Measurements from ENCODE around the gene ZNF425.
"Not testable (repeated sequence)": the region's sequence is repeated elsewhere in the genome, so short reads cannot be mapped to it uniquely, and the experiment has no call there.

The ZNF425 gene

GRCh38 chr7:149093228-149093627 lies 32.9 kb downstream of the ZNF425 start:
- no peaks in the 10 kb centered on the region for H3K9me2 ChIP-seq (replicated peaks; ENCODE audit: control insufficient read depth, low read length)
- H3K4me2 ChIP-seq (ENCODE audit: low read length), result no peak overlapping the region; the same call in 1 of the 2 replicates
- peaks cover 3% of the 10 kb centered on the region; the same call in 1 of the 2 replicates for H3K27me3 ChIP-seq (ENCODE audit: control insufficient read depth, low read length)
- H3K9me3 ChIP-seq (ENCODE audit: control insufficient read depth, insufficient read depth, low read length), result no peaks in the 10 kb centered on the region
- H3K4me3 ChIP-seq (ENCODE audit: low read length), result no peak overlapping the region
- H3K79me2 ChIP-seq (ENCODE audit: control insufficient read depth, low read length), result peaks cover 23% of the 10 kb centered on the region
- TF ChIP-seq EZH2phosphoT487 (IDR thresholded peaks at IDR 0.05; ENCODE audit: borderline replicate concordance, low read length) (no peak), CTCF (IDR thresholded peaks at IDR 0.05; ENCODE audit: low read depth, low read length, poor library complexity, severe bottlenecking) (no peak)
- H4K20me1 ChIP-seq (ENCODE audit: control insufficient read depth, insufficient read depth, low read depth, low read length), result no peaks in the 10 kb centered on the region
- H3K36me3 ChIP-seq (ENCODE audit: control insufficient read depth, low read length), result peaks cover 5% of the 10 kb centered on the region
- peaks cover 29% of the 10 kb centered on the region for H3K4me1 ChIP-seq (ENCODE audit: control insufficient read depth, low read length)
- no peak overlapping the region for H3K27ac ChIP-seq (ENCODE audit: low read depth, low read length)
- H3F3A ChIP-seq (ENCODE audit: control insufficient read depth, insufficient read depth), result peaks cover 11% of the 10 kb centered on the region

- H3K27ac ChIP-seq (ENCODE audit: low read depth, low read length); H3K9me3 ChIP-seq (ENCODE audit: control insufficient read depth, insufficient read depth, low read length); H4K20me1 ChIP-seq (ENCODE audit: control insufficient read depth, insufficient read depth, low read depth, low read length); H3K4me3 ChIP-seq (ENCODE audit: low read length); H3K36me3 ChIP-seq (ENCODE audit: control insufficient read depth, low read length); H3K27me3 ChIP-seq (ENCODE audit: control insufficient read depth, low read length); H3K9me2 ChIP-seq (replicated peaks; ENCODE audit: control insufficient read depth, low read length): not testable (repeated sequence)
- Histone ChIP-seq H3K4me2 (ENCODE audit: low read length) (peak overlapping the region; percentile 45), H3K79me2 (ENCODE audit: control insufficient read depth, low read length) (peaks cover 33% of the 10 kb centered on the region), H3F3A (ENCODE audit: control insufficient read depth, insufficient read depth) (peaks cover 11% of the 10 kb centered on the region), H3K4me1 (ENCODE audit: control insufficient read depth, low read length) (peaks cover 29% of the 10 kb centered on the region)
Observed at GRCh38 chr7:149092244-149092643, 33.9 kb downstream of the ZNF425 start.

- H3K9me2 ChIP-seq (replicated peaks; ENCODE audit: control insufficient read depth, low read length), result no peaks in the 10 kb centered on the region
- no peaks in the 10 kb centered on the region for H4K20me1 ChIP-seq (ENCODE audit: control insufficient read depth, insufficient read depth, low read depth, low read length)
- H3K4me2 ChIP-seq (ENCODE audit: low read length), result peak within 1 kb of the TSS; percentile 71
- peak within 1 kb of the TSS; percentile 90 for H3K4me3 ChIP-seq (ENCODE audit: low read length)
- peaks cover 7% of the 10 kb centered on the region for H3F3A ChIP-seq (ENCODE audit: control insufficient read depth, insufficient read depth)
- H3K27ac ChIP-seq (ENCODE audit: low read depth, low read length), result peak within 1 kb of the TSS; percentile 84
- H3K27me3 ChIP-seq (ENCODE audit: control insufficient read depth, low read length), result no peaks in the 10 kb centered on the region
- H3K4me1 ChIP-seq (ENCODE audit: control insufficient read depth, low read length), result peaks cover 29% of the 10 kb centered on the region
- peaks cover 12% of the 10 kb centered on the region for H3K36me3 ChIP-seq (ENCODE audit: control insufficient read depth, low read length)
- H3K79me2 ChIP-seq (ENCODE audit: control insufficient read depth, low read length), result peaks cover 46% of the 10 kb centered on the region
- H3K9me3 ChIP-seq (ENCODE audit: control insufficient read depth, insufficient read depth, low read length), result no peaks in the 10 kb centered on the region
- TF ChIP-seq CTCF (IDR thresholded peaks at IDR 0.05; ENCODE audit: low read depth, low read length, poor library complexity, severe bottlenecking), result peak; percentile 88
- TF ChIP-seq EZH2phosphoT487 (IDR thresholded peaks at IDR 0.05; ENCODE audit: borderline replicate concordance, low read length), result no peak
Observed at GRCh38 chr7:149090397-149091195, 35.5 kb downstream of the ZNF425 start, which contains the start of gene ZNF786. Gene ZNF786, minus strand, starts transcription at chr7:149090718. Its CDS starts 78 bp downstream, at chr7:149090640.

GRCh38 chr7:149087376-149087775 lies 38.7 kb downstream of the ZNF425 start:
- H3F3A ChIP-seq (ENCODE audit: control insufficient read depth, insufficient read depth), result 0 out of 2 replicates have a peak, but pooled peaks cover 2% of the 10 kb centered on the region
- no peaks in the 10 kb centered on the region for H4K20me1 ChIP-seq (ENCODE audit: control insufficient read depth, insufficient read depth, low read depth, low read length)
- TF ChIP-seq EZH2phosphoT487 (IDR thresholded peaks at IDR 0.05; ENCODE audit: borderline replicate concordance, low read length), result no peak
- TF ChIP-seq CTCF (IDR thresholded peaks at IDR 0.05; ENCODE audit: low read depth, low read length, poor library complexity, severe bottlenecking), result no peak
- no peaks in the 10 kb centered on the region for H3K27me3 ChIP-seq (ENCODE audit: control insufficient read depth, low read length)
- peaks cover 59% of the 10 kb centered on the region for H3K79me2 ChIP-seq (ENCODE audit: control insufficient read depth, low read length)
- H3K4me3 ChIP-seq (ENCODE audit: low read length), result no peak overlapping the region
- peaks cover 19% of the 10 kb centered on the region for H3K4me1 ChIP-seq (ENCODE audit: control insufficient read depth, low read length)
- H3K4me2 ChIP-seq (ENCODE audit: low read length), result no peak overlapping the region
- H3K9me2 ChIP-seq (replicated peaks; ENCODE audit: control insufficient read depth, low read length), result no peaks in the 10 kb centered on the region
- H3K9me3 ChIP-seq (ENCODE audit: control insufficient read depth, insufficient read depth, low read length), result no peaks in the 10 kb centered on the region
- no peak overlapping the region for H3K27ac ChIP-seq (ENCODE audit: low read depth, low read length)
- H3K36me3 ChIP-seq (ENCODE audit: control insufficient read depth, low read length), result peaks cover 27% of the 10 kb centered on the region
